HEK293 (cell line): ENCODE measurements around the gene CACNA2D1.

ENCODE experiments used
- CTCF ChIA-PET: fragments of 350-600 bp; formaldehyde crosslinking; extraction: SDS; loops from one replicate; lab custom pipeline; 2021; ENCODE audit warnings: antibody characterized with exemption; lab: Yijun Ruan, JAX
- POLR2A ChIA-PET: fragments of 300-600 bp; formaldehyde crosslinking; extraction: SDS; loops from one replicate; lab custom pipeline; 2020; ENCODE audit warnings: antibody characterized with exemption, inconsistent platforms; lab: Yijun Ruan, JAX
- H3K27ac ChIP-seq: fragments of 200-500 bp; sonication (Bioruptor generic); 2 replicates; pipeline ENCODE4 v1.5.1; 2014; ENCODE audit warnings: low read depth, low read length, control low read depth, inconsistent platforms; ENCODE audit errors: extremely low read depth
- H3K36me3 ChIP-seq, 2 experiments: fragments of 200-500 bp in 1 of 2; sonication (Bioruptor generic) in 1 of 2; 1 replicate in 1 of 2; 2 replicates in 1 of 2; pipeline ENCODE4 v1.5.1; 2014 to 2017; ENCODE audit warnings: inconsistent platforms in 2 of 2, low read length in 2 of 2; ENCODE audit not compliant: control insufficient read depth in 2 of 2, insufficient read depth in 1 of 2
- H3K4me1 ChIP-seq: fragments of 200-500 bp; sonication (Bioruptor generic); 2 replicates; pipeline ENCODE4 v1.5.1; 2014; ENCODE audit warnings: mild to moderate bottlenecking, low read length, inconsistent platforms; ENCODE audit not compliant: control insufficient read depth, insufficient read depth
- H3K4me3 ChIP-seq: 2 replicates; pipeline ENCODE4 v1.5.1; 2011; ENCODE audit warnings: low read depth, mild to moderate bottlenecking, control low read depth, low read length, moderate library complexity
- H3K9me3 ChIP-seq: fragments of 200-500 bp; sonication (Bioruptor generic); 2 replicates; pipeline ENCODE4 v1.5.1; 2014; ENCODE audit warnings: low read depth, low read length, inconsistent platforms; ENCODE audit not compliant: control insufficient read depth, insufficient read depth
- EGR2 ChIP-seq: fragments of 450-650 bp; formaldehyde crosslinking; IDR thresholded peaks from 2 replicates; pipeline ENCODE4 v1.5.1; 2016; ENCODE audit warnings: low read depth, missing biosample characterization, missing genetic modification characterization
- GFI1B ChIP-seq: fragments of 450-650 bp; formaldehyde crosslinking; IDR thresholded peaks from 2 replicates; pipeline ENCODE4 v1.5.1; 2016; ENCODE audit warnings: missing biosample characterization, missing genetic modification characterization
- HOXA7 ChIP-seq: sonication (generic); formaldehyde crosslinking; IDR thresholded peaks from 2 replicates; pipeline ENCODE4 v1.8.1; 2022; ENCODE audit warnings: missing genetic modification reagents, borderline replicate concordance
- MEIS1 ChIP-seq: sonication (generic); formaldehyde crosslinking; IDR thresholded peaks from 2 replicates; pipeline ENCODE4 v1.8.1; 2022; ENCODE audit warnings: missing genetic modification reagents, mild to moderate bottlenecking, borderline replicate concordance
- OSR2 ChIP-seq: fragments of 450-650 bp; formaldehyde crosslinking; IDR thresholded peaks from 2 replicates; pipeline ENCODE4 v1.5.1; 2016; ENCODE audit warnings: missing biosample characterization, missing genetic modification characterization
- ZBTB1 ChIP-seq: fragments of 450-650 bp; formaldehyde crosslinking; IDR thresholded peaks from 2 replicates; pipeline ENCODE4 v1.5.1; 2016; ENCODE audit warnings: missing biosample characterization, missing genetic modification characterization
- ZBTB8A ChIP-seq: fragments of 450-650 bp; formaldehyde crosslinking; IDR thresholded peaks from 2 replicates; pipeline ENCODE4 v1.5.1; 2016; ENCODE audit warnings: missing biosample characterization, missing genetic modification characterization
- ZNF133 ChIP-seq: fragments of 450-650 bp; formaldehyde crosslinking; IDR thresholded peaks from 2 replicates; pipeline ENCODE4 v1.5.1; 2016; ENCODE audit warnings: missing biosample characterization, missing genetic modification characterization
- ZNF140 ChIP-seq: fragments of 450-650 bp; formaldehyde crosslinking; IDR thresholded peaks from 2 replicates; pipeline ENCODE4 v1.5.1; 2016; ENCODE audit warnings: missing biosample characterization, missing genetic modification characterization
- ZNF175 ChIP-seq: fragments of 450-650 bp; formaldehyde crosslinking; IDR thresholded peaks from 2 replicates; pipeline ENCODE4 v1.5.1; 2016; ENCODE audit warnings: missing biosample characterization, missing genetic modification characterization
- ZNF18 ChIP-seq: fragments of 450-650 bp; formaldehyde crosslinking; IDR thresholded peaks from 2 replicates; pipeline ENCODE4 v1.5.1; 2016; ENCODE audit warnings: missing biosample characterization, missing genetic modification characterization
- ZNF184 ChIP-seq: fragments of 450-650 bp; IDR thresholded peaks from 2 replicates; pipeline ENCODE4 v1.5.1; 2018; ENCODE audit warnings: missing biosample characterization, mild to moderate bottlenecking, missing genetic modification characterization
- ZNF19 ChIP-seq: fragments of 450-650 bp; formaldehyde crosslinking; IDR thresholded peaks from 2 replicates; pipeline ENCODE4; 2016; ENCODE audit warnings: missing biosample characterization, missing genetic modification characterization, low read depth
- ZNF23 ChIP-seq: fragments of 450-650 bp; formaldehyde crosslinking; IDR thresholded peaks from 2 replicates; pipeline ENCODE4 v1.5.1; 2016; ENCODE audit warnings: missing biosample characterization, missing genetic modification characterization, borderline replicate concordance
- ZNF248 ChIP-seq: fragments of 450-650 bp; formaldehyde crosslinking; IDR thresholded peaks from 2 replicates; pipeline ENCODE4 v1.5.1; 2017; ENCODE audit warnings: missing biosample characterization, missing genetic modification characterization
- ZNF274 ChIP-seq, 2 experiments: fragments of 200-500 bp in 1 of 2; fragments of 450-650 bp in 1 of 2; sonication (Bioruptor generic) in 1 of 2; formaldehyde crosslinking in 1 of 2; IDR thresholded peaks; 2 replicates each; pipeline versions ENCODE4 v1.5.1 to v1.6.1; 2014 to 2016; ENCODE audit warnings: borderline replicate concordance in 1 of 2, inconsistent platforms in 1 of 2, low read length in 1 of 2, missing biosample characterization in 1 of 2, missing genetic modification characterization in 1 of 2
- ZNF404 ChIP-seq: fragments of 450-650 bp; formaldehyde crosslinking; IDR thresholded peaks from 2 replicates; pipeline ENCODE4 v1.5.1; 2017; ENCODE audit warnings: missing biosample characterization, missing genetic modification characterization
- ZNF521 ChIP-seq: fragments of 450-650 bp; formaldehyde crosslinking; IDR thresholded peaks from 2 replicates; pipeline ENCODE4 v1.5.1; 2017; ENCODE audit warnings: missing biosample characterization, mild to moderate bottlenecking, missing genetic modification characterization
- ZNF548 ChIP-seq: fragments of 450-650 bp; formaldehyde crosslinking; IDR thresholded peaks from 2 replicates; pipeline ENCODE4 v1.5.1; 2016; ENCODE audit warnings: missing biosample characterization, missing genetic modification characterization
- ZNF626 ChIP-seq: fragments of 450-650 bp; sonication (Bioruptor Pico); formaldehyde crosslinking; IDR thresholded peaks from 2 replicates; pipeline ENCODE4 v1.5.1; 2018; ENCODE audit warnings: missing biosample characterization, missing genetic modification characterization, inconsistent platforms
- ZNF654 ChIP-seq: fragments of 450-650 bp; formaldehyde crosslinking; IDR thresholded peaks from 2 replicates; pipeline ENCODE4 v1.5.1; 2016; ENCODE audit warnings: low read depth, missing biosample characterization, missing genetic modification characterization
- ZNF747 ChIP-seq: fragments of 450-650 bp; formaldehyde crosslinking; IDR thresholded peaks from 2 replicates; pipeline ENCODE4 v1.5.1; 2016; ENCODE audit warnings: missing biosample characterization, missing genetic modification characterization
- ZNF785 ChIP-seq: fragments of 450-650 bp; formaldehyde crosslinking; IDR thresholded peaks from 2 replicates; pipeline ENCODE4 v1.5.1; 2016; ENCODE audit warnings: missing biosample characterization, missing genetic modification characterization
- ZSCAN16 ChIP-seq: fragments of 450-650 bp; formaldehyde crosslinking; IDR thresholded peaks from 2 replicates; pipeline ENCODE4 v1.5.1; 2016; ENCODE audit warnings: missing biosample characterization, missing genetic modification characterization
- TF ChIP-seq, protein P1 (sequence below): fragments of 450-650 bp; formaldehyde crosslinking; optimal IDR thresholded peaks from 2 replicates; pipeline ENCODE3; 2016; ENCODE audit warnings: missing biosample characterization, mild to moderate bottlenecking, missing genetic modification characterization

CACNA2D1 gene

GRCh38 chr7:81986723-81987470, 456.7 kb downstream of the CACNA2D1 start:
- TF ChIP-seq, protein P1, sequence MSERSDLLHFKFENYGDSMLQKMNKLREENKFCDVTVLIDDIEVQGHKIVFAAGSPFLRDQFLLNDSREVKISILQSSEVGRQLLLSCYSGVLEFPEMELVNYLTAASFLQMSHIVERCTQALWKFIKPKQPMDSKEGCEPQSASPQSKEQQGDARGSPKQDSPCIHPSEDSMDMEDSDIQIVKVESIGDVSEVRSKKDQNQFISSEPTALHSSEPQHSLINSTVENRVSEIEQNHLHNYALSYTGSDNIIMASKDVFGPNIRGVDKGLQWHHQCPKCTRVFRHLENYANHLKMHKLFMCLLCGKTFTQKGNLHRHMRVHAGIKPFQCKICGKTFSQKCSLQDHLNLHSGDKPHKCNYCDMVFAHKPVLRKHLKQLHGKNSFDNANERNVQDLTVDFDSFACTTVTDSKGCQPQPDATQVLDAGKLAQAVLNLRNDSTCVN = no peak
- no peak for TF ChIP-seq ZNF654 (tag by site-specific recombination)
- no peak for TF ChIP-seq EGR2 (tag by site-specific recombination)
- no peak for TF ChIP-seq ZNF521
- TF ChIP-seq ZNF404 (tag by site-specific recombination) = no peak
- no peak for TF ChIP-seq ZNF248 (tag by site-specific recombination)
- TF ChIP-seq ZNF785 = no peak
- TF ChIP-seq ZNF133 (tag by site-specific recombination) = no peak
- no peak for TF ChIP-seq ZNF747 (tag by site-specific recombination)
- no peak for TF ChIP-seq ZSCAN16 (tag by site-specific recombination)
- TF ChIP-seq ZNF23 (tag by site-specific recombination) = no peak
- TF ChIP-seq ZNF175 = no peak
- no peak for TF ChIP-seq HOXA7 (CRISPR knock-in tag)
- TF ChIP-seq OSR2 (tag by site-specific recombination) = no peak
- H3K27ac ChIP-seq = no peak overlapping the region
- ChIA-PET POLR2A (no interaction called here), CTCF (no interaction called here)
- no peak overlapping the region for H3K4me3 ChIP-seq
- H3K9me3 ChIP-seq = no peaks in the 10 kb centered on the region
- H3K4me1 ChIP-seq = no peaks in the 10 kb centered on the region
- H3K36me3 ChIP-seq = no peaks in the 10 kb centered on the region

DNA sequence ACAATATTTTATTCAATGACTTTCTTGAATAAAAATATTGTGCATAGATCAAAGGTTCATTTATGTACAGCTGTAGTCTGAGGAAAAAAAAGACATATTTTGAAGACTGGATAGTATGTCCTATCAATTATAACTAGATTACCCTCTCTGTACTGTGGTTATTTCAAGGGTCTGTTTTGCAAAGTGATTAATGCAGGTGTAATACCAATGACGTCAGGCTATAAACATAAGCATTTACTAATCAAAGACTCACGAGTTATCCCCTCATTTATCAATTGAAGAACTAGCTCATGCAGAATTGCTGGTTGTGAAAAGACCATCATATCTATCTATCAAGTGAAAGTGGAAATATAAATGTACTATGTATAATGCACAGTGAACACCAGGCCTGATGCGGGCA, 460.2 kb downstream of the CACNA2D1 start:
- Histone ChIP-seq H3K4me3 (no peak overlapping the region), H3K9me3 (no peaks in the 10 kb centered on the region), H3K36me3 (no peaks in the 10 kb centered on the region; a peak in 1 of 3 replicates), H3K4me1 (no peaks in the 10 kb centered on the region), H3K27ac (no peak overlapping the region)
- ChIA-PET POLR2A (no interaction called here), CTCF (interaction anchor here (1.0 kb wide), 1 partner anchor 622 kb away, joined by 3 read pairs; no protein-coding TSS in a partner anchor)
- no peak for TF ChIP-seq GFI1B
- TF ChIP-seq ZNF274 (IDR thresholded peaks at IDR 0.05; ENCODE audit: low read length) = no peak
- TF ChIP-seq ZNF274 (tag by site-specific recombination; IDR thresholded peaks at IDR 0.05; ENCODE audit: borderline replicate concordance) = no peak
- no peak for TF ChIP-seq ZNF626 (tag by site-specific recombination)
- no peak for TF ChIP-seq ZBTB1 (tag by site-specific recombination)
- no peak for TF ChIP-seq ZNF548
- no peak for TF ChIP-seq ZNF184
- TF ChIP-seq MEIS1 (CRISPR knock-in tag) = no peak
- TF ChIP-seq ZNF19 (tag by site-specific recombination) = no peak
- TF ChIP-seq ZBTB8A (tag by site-specific recombination) = no peak
- TF ChIP-seq ZNF140 (tag by site-specific recombination) = no peak
- no peak for TF ChIP-seq ZNF18
- TF ChIP-seq, all 188 proteins: peak for 0
